Fibroblast of mammary gland (primary cell): ENCODE results near the gene CHD6.

ENCODE experiments used
- DNase-seq: peaks from one replicate; pipeline ENCODE4 v3.0.0-alpha.2; 2010; ENCODE audit warnings: low read depth
- H3K4me3 ChIP-seq: 2 replicates; pipeline ENCODE4 v1.5.1; 2011; ENCODE audit warnings: low read depth, mild to moderate bottlenecking, low read length, moderate library complexity; ENCODE audit not compliant: control insufficient read depth
- CTCF ChIP-seq: conservative IDR thresholded peaks from 2 replicates; pipeline ENCODE4 v1.5.1; 2011; ENCODE audit warnings: low read depth, low read length, inconsistent platforms; ENCODE audit not compliant: control insufficient read depth, insufficient read depth

CHD6 gene

DNA sequence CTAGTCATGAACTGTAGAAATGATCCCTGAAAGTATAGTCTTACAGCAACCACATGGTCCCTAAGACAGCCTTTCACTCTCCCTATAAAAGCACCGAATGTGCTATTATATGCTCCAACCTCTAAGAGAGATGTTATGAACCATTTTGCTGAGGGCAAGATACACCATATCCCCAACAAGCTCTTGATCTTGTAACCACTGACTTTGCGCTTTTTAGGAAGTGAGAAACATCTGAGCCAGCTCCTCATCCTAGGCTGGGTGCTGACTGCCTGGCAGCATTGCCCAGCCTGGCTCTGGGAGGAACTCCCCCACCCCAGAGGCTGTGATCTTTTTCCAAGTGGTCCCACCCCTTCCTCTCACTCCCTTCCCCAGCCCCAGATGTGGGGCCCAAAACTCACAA is 248.5 kb downstream of the CHD6 start:
- TF ChIP-seq CTCF, result no peak
- no peak for DNase-seq
- H3K4me3 ChIP-seq, result no peak overlapping the region

DNA sequence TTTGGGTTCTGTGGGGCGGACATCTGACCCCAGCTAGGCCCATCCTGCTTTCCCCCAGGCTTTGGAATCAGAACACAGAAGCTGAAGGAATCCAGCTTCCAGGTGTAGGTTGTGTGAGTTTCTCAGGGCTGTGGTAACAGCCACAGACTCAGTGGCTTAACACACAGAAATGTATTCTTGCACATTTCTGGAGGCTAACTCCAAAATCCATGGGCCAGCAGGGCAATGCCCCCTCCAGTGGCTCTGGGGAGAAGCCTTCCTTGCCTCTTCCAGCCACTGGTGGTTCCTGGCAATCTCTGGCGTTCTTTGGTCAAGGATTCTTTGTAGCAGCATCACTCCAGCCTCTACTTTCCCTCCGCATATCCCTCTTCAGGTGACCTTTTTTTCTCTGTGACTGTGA is 250.2 kb downstream of the CHD6 start:
- H3K4me3 ChIP-seq, result no peak overlapping the region
- no peak for DNase-seq
- TF ChIP-seq CTCF, result no peak

- no peak for DNase-seq
- no peak overlapping the region for H3K4me3 ChIP-seq
- no peak for TF ChIP-seq CTCF
Observed at GRCh38 chr20:41367393-41367695, 250.8 kb downstream of the CHD6 start.

- H3K4me3 ChIP-seq, result no peak within 1 kb of the TSS
- TF ChIP-seq CTCF, result no peak
Observed at GRCh38 chr20:41366546-41367392, 251.4 kb downstream of the CHD6 start, which contains the start of gene EMILIN3. Gene EMILIN3 (minus strand): TSS chr20:41366818. CDS start chr20:41366634, 184 bp downstream.

GRCh38 chr20:41365777-41366545 is 252.2 kb downstream of the CHD6 start:
- no peak for DNase-seq
- TF ChIP-seq CTCF, result no peak
- H3K4me3 ChIP-seq, result no peak overlapping the region

More at GRCh38 chr20:41366546-41367392, 251.4 kb downstream of the CHD6 start, which contains the start of gene EMILIN3:
- DNase-seq, result no peak

DNA sequence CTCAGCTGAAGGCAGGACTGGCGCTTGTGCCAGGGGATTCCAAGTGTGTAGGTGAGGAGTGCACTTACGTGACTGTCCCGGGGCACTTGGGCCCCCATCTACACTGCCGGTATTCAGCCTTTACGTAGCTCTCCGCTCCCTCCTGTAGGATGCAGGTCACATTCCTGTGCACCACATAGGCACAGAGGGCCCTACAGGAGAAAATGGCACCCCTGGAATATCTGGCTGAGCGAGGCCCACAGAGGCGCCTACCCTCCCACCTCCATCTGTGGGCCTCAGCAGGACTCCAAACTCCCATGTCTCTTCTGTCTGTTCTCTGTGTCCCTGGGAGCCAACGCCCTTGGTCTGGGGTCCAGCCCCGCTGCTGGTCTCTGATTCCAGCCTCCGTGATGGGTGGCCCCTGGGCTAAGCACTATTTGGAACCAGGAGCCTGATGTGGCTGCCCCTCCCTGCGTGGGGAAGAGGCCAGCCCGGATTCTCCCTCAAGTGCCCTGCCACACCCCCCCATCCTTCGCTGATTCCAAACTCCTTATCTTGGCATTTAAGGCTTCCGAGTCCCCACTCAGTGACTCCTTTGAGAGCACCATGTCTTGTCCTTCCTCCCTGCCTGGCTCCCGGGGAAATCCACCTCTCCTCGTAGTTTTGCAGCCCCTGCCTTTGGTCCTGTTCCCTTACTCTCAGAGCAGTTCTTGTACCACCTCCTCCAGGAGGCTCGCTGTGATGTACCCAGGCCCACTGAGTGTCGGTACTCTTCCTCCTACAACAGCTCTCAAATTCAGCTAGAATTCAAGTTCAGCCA is 253.0 kb downstream of the CHD6 start:
- no peak overlapping the region for H3K4me3 ChIP-seq
- no peak for DNase-seq
- TF ChIP-seq CTCF, result no peak
